H4 (cell line): ENCODE data around the gene ZNF814. TPM values are rescaled to one million over a fixed set of nuclear protein-coding genes. Genes with fewer than 3 reads are reported as not detected.
"Not testable (repeated sequence)": the region's sequence is repeated elsewhere in the genome, so short reads cannot be mapped to it uniquely, and the experiment has no call there.

Experiments
- DNase-seq: peaks from one replicate; pipeline ENCODE4 v3.0.0-alpha.2; 2015; ENCODE audit warnings: low spot score
- total RNA-seq: library from RNA; depleted of rRNA; stranded (reverse); fragments of >200 nt; shearing (Covaris generic); gene quantifications from 2 replicates; pipeline ENCODE4 v1.2.3, GENCODE V29; 2014; rRNA removed

The ZNF814 gene
- total RNA-seq: 3.6 and 11.1 TPM in 2 replicates

GRCh38 chr19:57888560-57889231, at the start of gene ZNF814:
TSS of gene ZNF814 (minus strand) at chr19:57889037. CDS start at chr19:57888802, 235 bp downstream.
- DNase-seq: peak; percentile 92

GRCh38 chr19:57935731-57936130, 46.9 kb upstream of the ZNF814 start:
- no peak for DNase-seq

- DNase-seq: no peak
Observed at GRCh38 chr19:57934820-57935665, 46.2 kb upstream of the ZNF814 start, which contains the start of gene ZNF418. TSS of gene ZNF418 (minus strand) at chr19:57935402. CDS start at chr19:57933822, 1,580 bp downstream.

- DNase-seq: no peak
Observed at GRCh38 chr19:57927587-57927986, 38.8 kb upstream of the ZNF814 start.

- peak; percentile 97 for DNase-seq
Observed at GRCh38 chr19:57916168-57916995, 27.5 kb upstream of the ZNF814 start, which contains the start of gene ZNF417. TSS of gene ZNF417 (minus strand) at chr19:57916592. CDS start at chr19:57916411, 181 bp downstream.

- DNase-seq: no peak
Observed at GRCh38 chr19:57914531-57914930, 25.7 kb upstream of the ZNF814 start.

GRCh38 chr19:57907394-57907793, 18.6 kb upstream of the ZNF814 start:
- no peak for DNase-seq

GRCh38 chr19:57905258-57905657, 16.4 kb upstream of the ZNF814 start:
- no peak for DNase-seq

- DNase-seq: no peak
Observed at GRCh38 chr19:57903618-57904184, 14.9 kb upstream of the ZNF814 start.

- DNase-seq: no peak
Observed at GRCh38 chr19:57900311-57900710, 11.5 kb upstream of the ZNF814 start.

- DNase-seq: peak; percentile 42
Observed at GRCh38 chr19:57890706-57891105, 1.9 kb upstream of the ZNF814 start.

- no peak for DNase-seq
Observed at GRCh38 chr19:57888107-57888559, 704 bp downstream of the ZNF814 start.

GRCh38 chr19:57887195-57887941, 1.5 kb downstream of the ZNF814 start:
- DNase-seq: no peak

GRCh38 chr19:57886046-57886445, 2.8 kb downstream of the ZNF814 start:
- DNase-seq: no peak

GRCh38 chr19:57873883-57874799, 14.7 kb downstream of the ZNF814 start:
- not testable (repeated sequence) for DNase-seq

GRCh38 chr19:57872450-57872849, 16.4 kb downstream of the ZNF814 start:
- DNase-seq: no peak

GRCh38 chr19:57870225-57870624, 18.6 kb downstream of the ZNF814 start:
- DNase-seq: no peak

- DNase-seq: not testable (repeated sequence)
Observed at GRCh38 chr19:57869655-57870054, 19.2 kb downstream of the ZNF814 start.

- DNase-seq: no peak
Observed at GRCh38 chr19:57867868-57868492, 20.9 kb downstream of the ZNF814 start.
